ENCODE measurements around the gene CKM.

DNA sequence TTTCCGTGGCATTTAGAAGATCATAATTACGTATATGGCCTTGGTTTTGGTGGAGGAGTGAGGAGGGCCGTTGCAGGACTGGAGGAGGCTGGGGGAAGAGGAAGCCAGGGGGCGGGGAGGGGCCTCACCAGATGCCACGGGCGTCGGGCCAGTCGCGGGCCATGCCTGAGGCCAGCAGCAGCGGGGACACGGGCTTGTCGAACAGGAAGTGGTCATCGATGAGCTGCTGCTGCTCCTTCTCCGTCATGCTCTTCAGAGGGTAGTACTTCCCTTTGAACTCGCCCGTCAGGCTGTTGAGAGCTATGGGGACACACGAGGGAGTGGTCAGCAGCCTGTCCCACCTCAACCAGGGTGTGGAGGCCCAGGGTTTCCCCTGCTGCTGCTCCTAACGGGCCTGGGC, 11.1 kb downstream of the CKM start:
- TF ChIP-seq, protein P1, sequence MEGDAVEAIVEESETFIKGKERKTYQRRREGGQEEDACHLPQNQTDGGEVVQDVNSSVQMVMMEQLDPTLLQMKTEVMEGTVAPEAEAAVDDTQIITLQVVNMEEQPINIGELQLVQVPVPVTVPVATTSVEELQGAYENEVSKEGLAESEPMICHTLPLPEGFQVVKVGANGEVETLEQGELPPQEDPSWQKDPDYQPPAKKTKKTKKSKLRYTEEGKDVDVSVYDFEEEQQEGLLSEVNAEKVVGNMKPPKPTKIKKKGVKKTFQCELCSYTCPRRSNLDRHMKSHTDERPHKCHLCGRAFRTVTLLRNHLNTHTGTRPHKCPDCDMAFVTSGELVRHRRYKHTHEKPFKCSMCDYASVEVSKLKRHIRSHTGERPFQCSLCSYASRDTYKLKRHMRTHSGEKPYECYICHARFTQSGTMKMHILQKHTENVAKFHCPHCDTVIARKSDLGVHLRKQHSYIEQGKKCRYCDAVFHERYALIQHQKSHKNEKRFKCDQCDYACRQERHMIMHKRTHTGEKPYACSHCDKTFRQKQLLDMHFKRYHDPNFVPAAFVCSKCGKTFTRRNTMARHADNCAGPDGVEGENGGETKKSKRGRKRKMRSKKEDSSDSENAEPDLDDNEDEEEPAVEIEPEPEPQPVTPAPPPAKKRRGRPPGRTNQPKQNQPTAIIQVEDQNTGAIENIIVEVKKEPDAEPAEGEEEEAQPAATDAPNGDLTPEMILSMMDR (IDR thresholded peaks at IDR 0.05): no peak
- no peak for TF ChIP-seq POLR2A (IDR thresholded peaks at IDR 0.05)
